HG03558 (cell line): Measurements from ENCODE around the gene LRMDA.

Experiments
- ATAC-seq: cut with Tn5 transposase; IDR thresholded peaks from one replicate; pipeline ENCODE4 v1.9.1; 2021; ENCODE audit warnings: moderate number of reproducible peaks; ENCODE audit not compliant: unreplicated experiment; ENCODE audit errors: extremely low read depth

The LRMDA gene

GRCh38 chr10:75525067-75525466 is 93.6 kb downstream of the LRMDA start:
- no peak for ATAC-seq

GRCh38 chr10:75525646-75526045 is 94.2 kb downstream of the LRMDA start:
- ATAC-seq, result no peak

GRCh38 chr10:75527542-75527941 is 96.1 kb downstream of the LRMDA start:
- no peak for ATAC-seq

- ATAC-seq, result no peak
Observed at GRCh38 chr10:75528392-75528791, 97.0 kb downstream of the LRMDA start.

- ATAC-seq, result no peak
Observed at GRCh38 chr10:75530299-75530698, 98.9 kb downstream of the LRMDA start.

- ATAC-seq, result no peak
Observed at GRCh38 chr10:75531571-75532031, 100.2 kb downstream of the LRMDA start.

- ATAC-seq, result no peak
Observed at GRCh38 chr10:75532253-75532924, 101.0 kb downstream of the LRMDA start.

GRCh38 chr10:75538144-75538543 is 106.7 kb downstream of the LRMDA start:
- no peak for ATAC-seq

- no peak for ATAC-seq
Observed at GRCh38 chr10:75538765-75539164, 107.3 kb downstream of the LRMDA start.

GRCh38 chr10:75540357-75540966 is 109.0 kb downstream of the LRMDA start:
- no peak for ATAC-seq

GRCh38 chr10:75540981-75541380 is 109.6 kb downstream of the LRMDA start:
- ATAC-seq, result no peak

- ATAC-seq, result no peak
Observed at GRCh38 chr10:75541411-75541810, 110.0 kb downstream of the LRMDA start.

GRCh38 chr10:75542084-75542483 is 110.7 kb downstream of the LRMDA start:
- ATAC-seq, result no peak

GRCh38 chr10:75542906-75543305 is 111.5 kb downstream of the LRMDA start:
- ATAC-seq, result no peak

- ATAC-seq, result no peak
Observed at GRCh38 chr10:75544386-75544785, 113.0 kb downstream of the LRMDA start.

GRCh38 chr10:75544993-75545706 is 113.7 kb downstream of the LRMDA start:
- no peak for ATAC-seq

- ATAC-seq, result no peak
Observed at GRCh38 chr10:75546004-75546403, 114.6 kb downstream of the LRMDA start.

- no peak for ATAC-seq
Observed at GRCh38 chr10:75547391-75548298, 116.2 kb downstream of the LRMDA start.

- no peak for ATAC-seq
Observed at GRCh38 chr10:75548356-75548755, 116.9 kb downstream of the LRMDA start.

- no peak for ATAC-seq
Observed at GRCh38 chr10:75550191-75550590, 118.8 kb downstream of the LRMDA start.
